CD4-positive, alpha-beta T cell treated with Interleukin-17A for 4 hours (primary cell): ENCODE results near the gene ABL1.

ENCODE experiments used
- DNase-seq: peaks from one replicate; pipeline ENCODE4 v3.0.0-alpha.2; 2020; ENCODE audit warnings: mixed read lengths

ABL1 gene

DNA sequence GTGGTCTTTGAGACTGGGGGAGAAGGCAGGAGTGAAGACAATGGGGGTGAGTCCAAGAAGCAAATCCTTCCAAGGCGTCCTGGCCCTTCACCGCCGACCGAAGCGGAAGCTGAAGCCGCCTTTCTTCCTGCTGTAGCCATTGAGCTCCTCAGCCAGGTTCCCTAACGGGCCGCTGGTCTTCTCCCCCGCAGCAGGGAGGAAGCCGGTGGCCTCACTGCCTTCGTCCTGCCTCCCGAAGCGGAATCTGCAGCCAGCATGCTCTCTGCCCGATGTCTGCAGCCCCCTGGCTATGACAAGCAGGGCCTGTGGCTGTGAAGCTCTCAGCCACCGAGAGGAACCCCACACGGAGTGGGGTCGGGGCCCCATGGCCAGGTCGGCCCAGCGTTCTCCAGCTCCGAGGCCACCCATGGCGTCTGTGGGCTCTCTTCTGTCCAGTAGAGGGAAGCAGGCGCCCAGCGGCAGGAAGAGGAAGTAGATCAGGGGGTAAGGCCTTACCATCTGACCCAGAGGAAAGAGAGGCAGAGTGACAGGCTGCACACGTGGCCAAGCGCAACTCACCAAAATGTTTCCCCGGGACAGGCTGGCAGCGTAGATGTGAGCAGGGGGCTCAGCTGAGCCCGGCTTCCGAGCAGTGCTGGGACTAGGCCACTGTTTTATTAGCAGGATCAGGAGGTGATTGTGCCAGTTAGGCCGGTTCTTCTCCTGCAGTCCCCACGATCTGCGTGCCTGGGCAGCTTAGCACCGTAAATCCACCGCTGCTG is 58.5 kb downstream of the ABL1 start:
- DNase-seq: no peak

DNA sequence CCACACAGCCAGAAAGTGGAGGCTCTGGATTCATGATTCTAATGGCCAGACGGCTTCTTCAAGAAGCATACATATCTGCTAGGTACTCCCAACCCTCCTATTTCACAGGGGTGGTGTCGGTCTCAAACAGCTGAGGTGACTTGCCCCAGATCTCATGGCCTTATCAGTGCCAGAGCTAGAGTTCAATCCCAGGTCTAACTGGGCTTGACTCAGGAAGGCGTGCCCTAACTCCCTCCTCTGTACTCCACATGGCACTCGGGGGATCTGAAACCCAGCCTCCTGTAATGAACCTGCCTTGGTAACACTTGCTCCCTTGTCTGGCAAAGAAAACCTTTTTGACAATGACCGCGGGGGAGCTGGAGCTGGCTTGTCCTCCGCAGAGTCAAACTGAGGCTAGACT is 59.5 kb downstream of the ABL1 start:
- DNase-seq: no peak

DNA sequence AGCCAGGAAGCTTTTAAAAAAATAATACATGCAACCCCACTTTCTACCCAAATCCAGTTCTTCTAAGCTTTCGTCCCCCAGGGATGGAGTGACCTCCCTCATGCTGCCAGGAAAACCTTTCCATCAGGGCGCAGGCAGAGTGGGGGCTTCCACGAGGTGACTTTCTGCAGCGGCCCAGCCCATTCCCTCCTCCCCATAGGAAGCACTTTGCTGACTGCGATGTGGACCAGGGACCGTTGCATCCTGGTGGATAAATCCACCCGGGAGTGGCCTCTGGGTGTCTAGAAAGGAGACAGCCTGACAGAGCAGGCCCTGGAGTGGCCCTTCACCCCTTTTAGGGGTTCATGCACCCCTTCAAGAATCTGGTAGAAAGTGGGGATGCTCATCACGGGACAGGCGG is 60.0 kb downstream of the ABL1 start:
- DNase-seq: no peak

DNA sequence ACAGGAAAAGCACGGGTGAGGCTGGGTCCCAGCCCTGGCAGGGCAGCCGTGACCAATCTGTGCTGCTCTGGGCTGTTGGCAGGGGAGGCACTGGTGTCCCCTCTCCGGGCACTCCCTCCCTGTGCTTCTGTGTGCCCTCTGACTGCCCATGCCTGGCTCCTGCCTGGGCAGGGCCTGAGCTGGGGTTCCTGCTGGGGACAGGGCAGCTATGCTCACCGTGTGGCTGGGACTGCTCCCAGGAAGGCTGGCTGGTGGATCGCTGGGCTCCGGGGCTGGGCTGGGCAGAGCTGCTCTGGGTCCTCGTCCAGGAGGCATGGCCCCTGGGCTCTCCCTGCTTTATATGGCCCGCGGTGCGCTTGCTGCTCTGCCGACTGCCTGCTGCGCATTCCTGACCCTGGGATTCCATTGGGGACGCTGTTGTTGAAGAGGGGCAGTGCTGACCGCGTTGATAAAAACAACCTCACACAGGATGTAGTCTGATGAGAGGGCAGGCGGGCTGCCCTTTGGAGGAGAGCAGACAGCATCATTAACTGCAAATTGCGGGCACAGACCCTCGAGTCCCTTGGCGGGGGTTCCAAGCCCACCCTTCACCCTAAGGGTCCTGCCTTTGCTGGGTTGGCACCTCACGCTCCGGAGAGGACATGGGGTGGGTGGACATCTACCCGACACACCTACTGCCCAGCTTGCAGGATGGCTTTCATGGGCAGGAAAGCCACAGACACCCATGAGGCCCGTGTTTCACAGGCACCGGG is 60.6 kb downstream of the ABL1 start:
- no peak for DNase-seq

DNA sequence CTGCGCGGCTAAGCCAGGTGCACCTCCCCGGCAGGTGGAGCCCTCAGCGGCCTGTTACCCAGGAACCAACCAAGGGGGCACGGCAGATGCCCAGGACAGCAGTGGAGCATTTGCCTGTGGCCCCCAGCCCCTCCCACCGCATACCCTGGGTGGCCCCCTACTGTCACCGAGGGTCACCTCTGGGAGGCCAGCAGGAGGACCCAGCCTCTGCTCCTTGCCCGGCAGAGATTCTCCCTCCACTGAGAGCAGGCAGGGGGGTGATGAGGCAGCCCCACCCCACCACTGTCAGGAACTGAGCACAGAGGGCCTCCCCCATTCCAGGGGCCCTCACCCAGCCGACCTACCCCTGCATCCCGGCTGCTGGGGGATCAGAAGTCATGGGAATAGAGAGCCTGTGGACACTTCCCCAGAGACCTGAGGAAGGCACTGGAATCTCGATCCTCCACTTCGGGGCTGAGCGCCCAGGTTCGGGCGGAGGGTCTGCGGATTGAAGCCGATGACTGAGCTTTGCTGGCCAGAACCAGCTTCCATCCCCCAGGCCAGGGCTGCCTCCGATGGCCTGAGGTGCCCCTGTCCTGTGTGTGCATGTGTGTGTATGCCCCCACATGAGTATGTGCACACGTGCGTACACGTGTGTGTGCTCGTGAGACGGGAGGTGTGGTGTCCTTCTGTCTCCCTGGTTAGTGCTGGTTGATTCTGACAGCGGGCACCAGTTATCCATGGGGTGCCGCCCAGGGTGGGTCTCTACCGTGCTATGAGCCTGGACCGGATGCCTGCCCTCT is 61.4 kb downstream of the ABL1 start, which contains the start of gene QRFP:
Gene QRFP, minus strand, starts transcription at position 580 of the 782 bp plus-strand sequence. CDS start 2,974 bp downstream, outside the sequence.
- no peak for DNase-seq

DNA sequence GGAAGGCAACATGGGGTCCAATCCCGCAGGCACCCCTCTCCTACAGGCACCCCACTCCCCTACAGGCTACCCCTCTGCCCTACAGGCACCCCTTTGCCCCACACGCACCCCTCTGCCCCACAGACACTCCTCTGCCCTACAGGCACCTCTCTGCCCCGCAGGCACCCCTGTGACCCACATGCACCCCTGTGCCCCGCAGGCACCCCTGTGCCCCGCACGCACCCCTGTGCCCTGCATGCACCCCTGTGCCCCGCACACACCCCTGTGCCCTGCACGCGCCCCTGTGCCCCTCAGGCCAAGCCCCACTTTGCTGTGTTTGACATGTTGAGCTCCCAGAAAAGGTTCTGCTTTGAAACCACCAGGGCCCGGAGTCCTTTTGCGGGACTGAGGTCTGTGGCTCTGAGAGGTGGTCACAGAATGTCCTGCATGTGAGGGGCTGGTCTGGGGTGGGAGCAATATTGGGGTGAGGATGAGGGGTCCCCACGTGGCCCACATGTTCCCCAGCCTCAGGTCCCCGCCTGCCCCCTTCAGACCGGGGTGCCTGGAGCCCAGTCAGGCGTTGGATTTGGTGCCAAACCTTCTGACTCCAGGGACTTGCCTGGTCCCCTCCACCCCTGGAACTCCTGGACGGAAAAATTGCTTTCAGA is 62.2 kb downstream of the ABL1 start:
- no peak for DNase-seq

DNA sequence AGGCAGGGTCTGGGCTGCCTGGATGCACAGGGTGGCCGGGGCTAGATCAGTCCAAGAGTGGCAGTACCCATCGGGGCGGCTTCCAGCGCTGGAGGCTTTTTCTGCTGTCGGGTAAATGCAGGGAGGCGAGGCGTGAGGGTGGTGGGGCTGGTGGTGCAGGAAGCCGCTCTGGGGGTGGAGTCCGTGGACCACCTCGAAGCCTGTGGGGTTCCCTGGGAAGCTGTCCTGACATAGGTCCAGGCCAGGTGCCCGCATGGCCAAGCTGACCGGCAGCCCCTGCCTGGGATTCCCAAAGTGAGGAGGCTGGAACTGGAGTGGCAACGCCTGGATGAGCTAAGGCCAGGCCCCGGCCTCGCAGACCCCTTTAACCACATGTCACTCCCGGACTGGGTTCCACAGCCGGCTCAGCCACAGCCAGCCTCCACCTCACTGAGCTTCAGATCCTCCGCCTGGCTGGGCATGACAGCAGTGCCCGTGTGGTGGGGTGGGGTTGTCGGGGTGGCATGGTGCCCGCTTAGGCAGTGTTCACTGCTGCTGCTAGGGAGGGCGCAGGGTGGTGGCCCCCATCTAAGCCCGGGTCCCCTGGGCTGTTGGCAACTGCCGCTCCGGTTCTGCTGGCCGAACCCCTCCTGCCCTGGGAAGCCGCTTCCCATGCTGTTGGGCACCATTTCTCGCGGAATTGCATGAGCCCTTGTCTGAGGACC is 62.9 kb downstream of the ABL1 start:
- no peak for DNase-seq

DNA sequence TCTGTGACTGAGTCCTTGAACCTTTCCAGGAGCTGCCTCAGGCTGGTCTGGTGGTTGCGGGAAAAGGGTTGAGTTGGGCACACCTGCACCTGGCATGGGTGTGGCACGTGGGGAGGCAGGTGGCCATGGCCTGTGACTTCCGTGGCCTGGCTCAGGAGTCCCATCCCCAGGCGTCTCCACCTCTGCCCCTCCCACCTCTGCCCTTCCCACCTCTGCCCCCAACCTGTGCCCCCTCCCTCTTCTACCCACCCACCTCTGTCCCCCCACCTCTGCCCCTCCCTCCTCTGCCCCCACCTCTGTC is 63.4 kb downstream of the ABL1 start:
- no peak for DNase-seq

DNA sequence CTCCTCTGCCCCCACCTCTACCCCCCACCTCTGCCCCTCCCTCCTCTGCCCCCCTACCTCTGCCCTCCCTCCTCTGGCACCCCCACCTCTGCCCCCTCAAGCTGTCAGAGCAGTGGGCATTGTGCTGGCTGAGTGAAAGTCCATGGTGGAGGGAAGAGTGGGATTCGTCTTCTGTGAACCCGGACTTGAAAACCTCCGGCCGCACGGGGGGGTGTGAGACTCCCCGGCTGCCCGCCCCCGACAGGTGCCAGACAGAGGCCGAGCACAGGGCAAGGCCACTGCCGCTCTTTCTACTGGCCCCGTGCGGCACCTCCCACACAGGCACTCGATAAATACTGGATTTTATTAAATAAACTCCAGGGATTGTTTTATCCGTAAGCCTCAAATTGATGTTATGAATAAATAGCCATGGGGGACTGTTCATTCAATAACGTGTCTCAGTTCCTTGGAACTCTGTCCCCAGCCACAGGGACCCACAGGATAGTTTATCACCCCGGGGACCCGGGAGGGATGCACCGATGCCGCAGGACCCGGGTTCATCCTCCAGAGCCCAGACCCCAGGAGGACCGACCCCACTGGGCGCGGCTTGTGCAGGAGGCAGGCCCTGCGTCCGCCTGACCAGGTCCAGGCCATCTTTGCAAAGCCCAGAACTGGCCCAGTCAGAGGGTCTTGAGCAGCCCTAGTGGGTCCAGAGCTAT is 64.1 kb downstream of the ABL1 start:
- DNase-seq: no peak

DNA sequence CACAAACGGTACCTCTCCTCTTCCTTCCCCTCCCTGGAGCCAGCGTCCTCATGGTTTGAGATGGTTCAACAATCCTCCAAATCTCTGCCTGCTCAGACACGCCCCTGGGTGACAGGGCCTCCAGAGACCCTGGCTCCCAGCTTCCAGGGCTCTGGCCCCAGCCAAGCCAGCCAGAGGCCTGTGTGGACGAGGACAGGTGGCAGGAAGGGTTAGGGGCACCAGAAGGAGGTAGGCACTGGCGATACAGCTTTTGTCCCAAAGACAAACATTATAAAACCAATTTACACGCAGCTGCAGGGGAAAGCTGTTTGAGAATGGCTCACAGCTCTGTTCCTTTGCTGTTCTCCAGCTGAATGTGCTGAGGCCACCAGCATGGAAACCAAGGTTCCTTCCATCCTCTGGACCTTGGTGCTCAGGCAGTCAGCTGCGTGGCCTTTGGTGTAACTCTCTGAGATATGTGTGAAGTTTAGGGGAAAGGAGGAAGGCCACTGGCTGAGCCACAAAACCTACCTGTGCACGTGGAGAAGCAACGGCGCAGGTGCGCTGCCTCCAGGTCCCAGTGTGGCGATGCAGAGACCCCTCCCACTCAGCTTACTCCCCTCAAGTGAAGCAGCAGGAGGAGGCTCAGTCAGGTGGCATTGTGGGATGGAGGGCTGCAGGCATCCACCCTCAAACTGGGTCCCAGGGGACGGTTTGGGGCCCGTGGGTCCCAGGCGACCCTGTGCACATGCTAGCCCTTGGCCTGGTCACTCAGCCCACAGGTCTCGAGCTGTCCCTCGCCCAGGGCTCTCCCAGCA is 65.8 kb downstream of the ABL1 start:
- DNase-seq: no peak

DNA sequence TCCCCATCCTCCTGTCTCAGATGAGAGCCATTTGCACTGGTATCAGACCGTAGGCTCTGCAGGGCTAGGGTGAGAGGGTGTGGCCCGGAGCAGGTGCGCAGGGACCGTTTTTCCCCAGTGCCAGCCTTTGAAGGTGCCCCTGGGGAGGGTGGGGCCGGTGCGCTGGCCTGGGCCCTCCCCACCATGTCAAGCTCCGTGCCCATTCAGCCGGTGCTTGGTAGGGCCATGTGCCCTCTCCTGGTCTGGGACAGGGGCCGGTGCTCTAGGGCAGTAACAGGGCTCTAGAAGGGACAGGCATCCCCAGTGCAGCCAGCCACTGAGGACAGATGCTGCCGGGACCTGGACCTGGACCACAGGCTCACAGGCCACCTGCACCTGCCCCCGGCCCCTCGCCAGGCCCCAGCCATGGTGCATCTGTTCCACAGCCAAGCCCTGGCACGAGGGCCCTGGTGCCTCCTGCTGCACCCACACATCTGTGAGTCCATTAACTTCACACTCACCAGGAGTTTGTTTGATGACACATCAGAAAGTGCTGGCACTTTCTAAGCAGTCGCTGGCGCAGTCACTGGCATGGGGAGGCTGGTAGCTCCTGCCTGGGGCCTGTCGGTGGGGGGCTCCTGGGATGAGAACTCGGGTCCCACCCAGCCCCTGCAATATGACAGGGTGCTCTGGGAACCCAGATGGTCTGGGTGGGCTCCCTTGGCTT is 66.6 kb downstream of the ABL1 start:
- no peak for DNase-seq

DNA sequence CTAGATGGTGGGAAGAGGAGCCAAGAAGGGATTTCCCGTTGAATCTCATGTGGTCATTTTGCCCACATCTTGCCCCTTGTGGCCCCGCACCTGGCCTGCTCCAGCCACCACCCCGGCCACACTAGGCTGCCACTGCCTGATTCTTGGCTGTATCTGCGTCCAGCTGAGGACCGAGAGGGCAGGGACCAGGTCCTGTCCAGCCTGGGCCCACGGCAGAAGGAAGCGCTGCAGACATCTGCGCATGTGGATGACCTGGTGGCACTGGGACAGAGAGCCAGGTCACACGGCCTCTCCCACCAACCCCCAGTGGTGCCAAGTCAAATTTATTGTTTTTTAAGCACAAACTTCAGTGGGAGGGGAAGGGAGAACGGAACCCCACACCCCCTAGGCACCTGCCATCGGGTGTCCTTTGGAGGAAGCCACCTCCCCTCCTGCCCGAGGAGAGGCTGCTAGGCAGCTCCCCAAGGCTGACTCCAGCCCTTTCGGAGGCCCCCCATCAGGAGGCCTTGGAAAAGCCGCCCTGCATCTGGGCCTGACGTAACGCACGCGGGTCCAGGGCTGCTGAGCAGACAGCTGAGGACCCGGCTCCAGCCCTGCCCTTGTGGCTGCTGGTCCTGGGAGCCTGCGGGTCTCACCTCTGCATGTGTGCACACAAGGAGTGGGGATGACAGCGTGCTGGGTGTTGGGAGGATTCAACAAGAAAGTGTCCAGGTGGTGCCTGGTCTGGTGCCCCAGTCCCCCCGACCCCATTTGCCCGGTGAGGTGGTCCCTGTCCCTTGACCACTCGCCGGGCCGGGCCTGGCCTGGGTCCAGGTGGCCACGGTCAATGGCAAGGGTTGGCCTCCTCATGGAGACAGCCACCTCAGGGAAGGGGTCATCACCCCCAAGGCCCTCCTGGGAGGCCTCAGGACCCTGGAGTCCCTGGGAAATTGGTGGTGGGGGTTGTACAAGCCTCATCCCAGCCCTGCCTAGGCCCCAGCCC is 67.4 kb downstream of the ABL1 start:
- no peak for DNase-seq

DNA sequence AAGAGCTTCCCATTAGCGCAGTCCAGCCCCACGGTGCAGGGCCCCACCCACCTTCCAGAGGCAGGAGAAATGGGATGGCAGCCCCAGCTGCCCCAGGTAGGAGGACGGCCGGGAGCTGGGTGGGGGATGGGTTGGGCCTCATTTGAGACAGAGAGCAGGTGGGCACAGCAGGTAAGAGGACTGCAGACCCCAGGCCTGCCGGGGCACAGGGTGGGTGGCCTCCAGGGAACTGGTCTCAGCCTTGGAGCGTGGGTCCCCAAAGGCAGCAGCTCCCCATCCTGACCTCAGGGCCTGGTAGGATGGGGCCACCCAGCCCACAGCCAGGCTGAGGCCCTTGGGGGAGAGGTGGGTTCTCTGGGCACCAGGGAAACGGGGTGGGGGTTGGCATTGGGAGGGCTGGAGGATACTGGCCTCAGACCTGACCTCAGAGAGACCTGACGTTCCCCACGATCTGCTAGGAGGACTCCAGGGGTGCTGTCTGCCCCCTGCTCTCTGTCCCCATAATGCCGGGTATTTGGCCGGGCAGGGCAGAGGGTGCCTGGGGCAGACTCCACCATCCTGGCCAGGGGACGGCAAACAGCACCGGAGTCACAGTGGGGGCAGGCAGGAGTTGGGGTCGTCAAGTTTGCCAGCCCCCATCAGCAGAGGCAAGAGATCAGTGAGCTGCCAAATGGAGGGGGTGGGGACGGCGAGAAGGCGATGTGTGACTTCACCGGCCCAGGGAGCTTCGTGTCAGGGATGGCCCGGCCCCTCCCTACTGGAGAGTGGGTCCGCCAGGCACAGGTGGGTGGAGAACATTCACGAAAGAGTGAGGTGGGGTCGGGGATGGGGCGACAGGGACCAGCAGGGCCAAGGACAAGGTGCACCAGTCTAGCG is 68.4 kb downstream of the ABL1 start:
- DNase-seq: no peak

DNA sequence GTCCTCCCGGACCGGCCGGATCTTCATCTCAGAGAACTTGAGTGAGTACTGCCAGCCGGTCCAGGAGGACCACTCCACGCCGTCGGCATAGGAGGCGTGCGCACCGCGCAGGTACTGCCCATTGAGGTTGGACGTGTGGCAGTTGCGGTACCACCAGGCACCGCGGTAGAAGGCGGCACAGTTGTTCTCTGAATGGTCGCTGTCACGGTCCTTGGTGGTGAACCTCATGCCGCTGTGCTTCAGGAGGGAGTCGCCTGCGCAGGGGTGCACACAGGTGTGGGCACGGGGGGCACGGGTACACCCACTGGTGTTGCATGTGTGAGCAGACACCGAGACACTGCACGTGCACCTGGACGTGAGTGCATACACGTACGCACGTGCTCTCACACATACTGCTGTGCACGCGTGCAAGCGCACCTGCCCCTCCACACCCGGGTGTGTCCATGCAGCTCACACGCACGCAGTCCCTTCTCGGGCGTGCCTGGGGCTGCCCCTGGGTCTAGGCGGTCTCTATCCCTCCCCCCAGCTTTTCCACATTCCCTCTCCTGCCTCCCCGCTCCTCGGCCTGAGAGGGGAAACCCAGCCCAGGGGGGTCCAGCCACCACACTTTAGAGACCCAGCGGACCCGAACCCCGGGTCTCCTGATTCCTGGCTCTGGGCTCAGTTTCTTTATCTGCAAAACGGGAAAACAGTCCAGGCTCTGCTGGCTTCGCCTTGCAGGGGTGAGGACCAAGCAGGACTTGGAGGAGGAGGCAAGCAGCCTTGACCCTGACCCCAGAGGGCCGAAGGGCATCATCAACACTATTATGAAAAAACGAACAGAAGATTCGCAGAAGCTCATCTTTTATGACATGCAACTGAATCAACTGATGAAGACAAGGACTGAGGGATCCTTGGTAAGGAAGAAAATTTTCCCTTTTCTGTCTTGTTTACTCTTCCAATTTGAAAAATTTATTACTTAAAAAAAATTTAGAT is 69.3 kb downstream of the ABL1 start:
- no peak for DNase-seq

DNA sequence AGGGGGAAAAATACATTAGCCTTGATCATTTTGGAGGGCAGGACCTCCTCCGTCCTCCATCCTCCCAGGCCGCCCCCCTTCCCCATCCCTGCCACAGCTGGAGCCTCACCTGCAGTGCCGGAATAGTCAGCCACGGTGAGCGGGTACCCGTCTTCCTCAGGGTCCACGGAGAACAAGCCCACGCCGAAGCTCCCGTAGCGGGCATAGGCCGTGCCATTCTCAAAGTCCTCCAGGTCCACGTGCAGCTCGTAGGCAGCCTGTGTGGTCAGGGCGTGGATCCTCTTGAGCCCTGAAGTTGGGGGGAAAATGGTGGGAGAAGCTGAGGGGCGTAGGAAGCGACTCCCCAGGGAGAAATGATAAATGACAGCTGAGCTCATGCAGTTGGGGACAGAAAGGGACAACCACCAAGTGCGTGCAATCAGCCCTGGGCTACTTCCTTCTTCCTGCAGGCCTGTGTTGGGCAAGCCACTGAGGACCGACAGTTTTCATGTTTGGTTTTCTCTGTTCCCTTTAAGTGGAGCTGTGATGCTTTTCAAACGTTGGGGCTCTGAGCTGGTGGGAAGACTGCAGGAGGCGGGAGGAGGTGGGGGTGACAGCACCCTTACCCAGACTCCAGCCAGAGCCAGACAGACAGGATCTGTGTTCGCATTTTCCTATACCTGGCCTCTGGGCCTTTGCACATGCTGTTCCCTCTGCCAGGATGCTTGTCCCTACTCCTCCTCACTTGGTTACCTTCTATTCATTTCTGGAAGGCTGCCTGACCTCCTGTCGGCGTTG is 70.3 kb downstream of the ABL1 start:
- DNase-seq: no peak
